GM23248 (cell line): ENCODE data around the gene CFAP298.

Experiments used
- EZH2 ChIP-seq: fragments of 200-600 bp; sonication (generic); IDR thresholded peaks from 2 replicates; pipeline ENCODE4 v1.6.1; 2018; ENCODE audit warnings: antibody characterized with exemption, mild to moderate bottlenecking; ENCODE audit not compliant: insufficient read depth, poor library complexity, severe bottlenecking
- EZH2phosphoT487 ChIP-seq: fragments of 200-600 bp; sonication (generic); IDR thresholded peaks from 2 replicates; pipeline ENCODE4 v1.6.1; 2018; ENCODE audit warnings: antibody characterized with exemption, moderate library complexity, mild to moderate bottlenecking, low read depth; ENCODE audit not compliant: insufficient read depth

DNA sequence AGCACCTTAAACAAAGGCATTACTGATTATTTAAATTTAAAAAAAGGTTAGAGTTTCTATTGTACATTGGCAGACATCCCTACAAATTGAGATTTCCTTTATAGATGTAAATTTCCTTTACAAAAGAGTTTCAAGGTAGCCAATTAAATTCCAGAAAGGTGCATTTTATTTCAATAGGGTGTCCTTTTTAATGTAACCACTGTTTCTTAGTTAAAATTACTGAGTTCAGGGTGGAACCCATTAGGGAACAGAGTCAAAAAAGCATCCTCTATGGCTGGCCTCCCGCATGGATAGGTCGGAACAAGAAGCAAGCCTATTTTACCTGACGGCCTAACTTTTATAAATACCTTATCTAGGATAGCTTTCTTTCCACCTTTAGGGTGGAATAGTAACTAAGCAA is 51.3 kb downstream of the CFAP298 start:
- TF ChIP-seq EZH2phosphoT487 (no peak), EZH2 (no peak)
